ENCODE measurements around the gene IKZF4.

DNA sequence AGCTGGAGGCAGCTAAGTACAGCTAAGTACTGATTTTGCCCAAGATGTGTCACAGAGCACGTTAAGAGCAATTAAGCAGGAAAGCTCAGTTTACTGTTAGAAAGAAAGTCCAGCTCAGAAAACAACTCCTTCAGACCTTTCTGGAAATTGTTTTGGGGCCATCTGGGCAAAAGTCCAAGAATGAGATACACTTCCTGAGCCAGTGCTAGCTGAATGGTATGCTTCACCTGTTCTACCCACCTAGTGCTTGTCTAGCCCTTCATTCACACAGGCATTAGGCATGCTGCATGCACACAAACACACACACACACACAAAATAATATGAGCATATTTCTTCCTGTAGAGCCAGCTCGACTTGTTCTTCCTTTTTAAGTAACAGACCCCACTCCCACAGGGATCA lies 6.6 kb upstream of the IKZF4 start:
- TF ChIP-seq, protein P1, sequence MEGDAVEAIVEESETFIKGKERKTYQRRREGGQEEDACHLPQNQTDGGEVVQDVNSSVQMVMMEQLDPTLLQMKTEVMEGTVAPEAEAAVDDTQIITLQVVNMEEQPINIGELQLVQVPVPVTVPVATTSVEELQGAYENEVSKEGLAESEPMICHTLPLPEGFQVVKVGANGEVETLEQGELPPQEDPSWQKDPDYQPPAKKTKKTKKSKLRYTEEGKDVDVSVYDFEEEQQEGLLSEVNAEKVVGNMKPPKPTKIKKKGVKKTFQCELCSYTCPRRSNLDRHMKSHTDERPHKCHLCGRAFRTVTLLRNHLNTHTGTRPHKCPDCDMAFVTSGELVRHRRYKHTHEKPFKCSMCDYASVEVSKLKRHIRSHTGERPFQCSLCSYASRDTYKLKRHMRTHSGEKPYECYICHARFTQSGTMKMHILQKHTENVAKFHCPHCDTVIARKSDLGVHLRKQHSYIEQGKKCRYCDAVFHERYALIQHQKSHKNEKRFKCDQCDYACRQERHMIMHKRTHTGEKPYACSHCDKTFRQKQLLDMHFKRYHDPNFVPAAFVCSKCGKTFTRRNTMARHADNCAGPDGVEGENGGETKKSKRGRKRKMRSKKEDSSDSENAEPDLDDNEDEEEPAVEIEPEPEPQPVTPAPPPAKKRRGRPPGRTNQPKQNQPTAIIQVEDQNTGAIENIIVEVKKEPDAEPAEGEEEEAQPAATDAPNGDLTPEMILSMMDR (IDR thresholded peaks at IDR 0.05): no peak
- TF ChIP-seq POLR2A (IDR thresholded peaks at IDR 0.05) (no peak), EP300 (IDR thresholded peaks at IDR 0.05; ENCODE audit: low read depth) (no peak)

Data from transverse colon (tissue), 3 donors.